SU-DHL-6 (cell line): ENCODE results near the gene SIK3.

Source experiments
- EZH2phosphoT487 ChIP-seq: fragments of 200-600 bp; sonication (generic), shearing (Covaris generic); conservative IDR thresholded peaks from 2 replicates; pipeline ENCODE4 v1.6.1; 2018; ENCODE audit warnings: mild to moderate bottlenecking, antibody characterized with exemption, low read length, moderate library complexity, mixed read lengths
- TF ChIP-seq, protein P1 (sequence below): fragments of 200-600 bp; sonication (generic); IDR thresholded peaks from one replicate; pipeline ENCODE4 v1.5.1; 2017; ENCODE audit warnings: antibody characterized with exemption, mild to moderate bottlenecking, low read length, moderate library complexity; ENCODE audit not compliant: insufficient read depth, poor library complexity, severe bottlenecking

DNA sequence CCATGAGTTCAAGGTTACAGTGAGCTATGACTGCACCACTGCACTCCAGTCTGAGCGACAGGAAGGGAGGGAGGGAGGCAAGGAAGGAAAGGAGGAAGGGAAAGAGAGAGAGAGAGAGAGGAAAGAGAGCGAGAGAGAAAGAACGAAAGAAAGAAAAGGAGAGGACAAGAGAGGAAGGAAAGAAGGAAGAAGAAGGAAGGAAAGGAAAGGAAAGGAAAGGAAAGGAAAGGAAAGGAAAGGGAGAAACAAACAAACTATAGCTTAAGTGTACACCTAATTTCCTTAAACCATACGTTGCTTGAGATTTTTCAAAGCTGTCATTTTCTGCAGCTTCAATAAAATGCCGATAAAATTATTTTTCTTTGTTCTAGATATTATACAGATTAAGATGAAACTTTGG, 180.6 kb downstream of the SIK3 start:
- TF ChIP-seq, protein P1, sequence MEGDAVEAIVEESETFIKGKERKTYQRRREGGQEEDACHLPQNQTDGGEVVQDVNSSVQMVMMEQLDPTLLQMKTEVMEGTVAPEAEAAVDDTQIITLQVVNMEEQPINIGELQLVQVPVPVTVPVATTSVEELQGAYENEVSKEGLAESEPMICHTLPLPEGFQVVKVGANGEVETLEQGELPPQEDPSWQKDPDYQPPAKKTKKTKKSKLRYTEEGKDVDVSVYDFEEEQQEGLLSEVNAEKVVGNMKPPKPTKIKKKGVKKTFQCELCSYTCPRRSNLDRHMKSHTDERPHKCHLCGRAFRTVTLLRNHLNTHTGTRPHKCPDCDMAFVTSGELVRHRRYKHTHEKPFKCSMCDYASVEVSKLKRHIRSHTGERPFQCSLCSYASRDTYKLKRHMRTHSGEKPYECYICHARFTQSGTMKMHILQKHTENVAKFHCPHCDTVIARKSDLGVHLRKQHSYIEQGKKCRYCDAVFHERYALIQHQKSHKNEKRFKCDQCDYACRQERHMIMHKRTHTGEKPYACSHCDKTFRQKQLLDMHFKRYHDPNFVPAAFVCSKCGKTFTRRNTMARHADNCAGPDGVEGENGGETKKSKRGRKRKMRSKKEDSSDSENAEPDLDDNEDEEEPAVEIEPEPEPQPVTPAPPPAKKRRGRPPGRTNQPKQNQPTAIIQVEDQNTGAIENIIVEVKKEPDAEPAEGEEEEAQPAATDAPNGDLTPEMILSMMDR, result no peak
- TF ChIP-seq EZH2phosphoT487, result no peak
